IgD-negative memory B cell (primary cell): ENCODE results near the gene ALKBH5. TPM values are rescaled to one million over a fixed set of nuclear protein-coding genes. Genes with fewer than 3 reads are reported as not detected.

Source experiments
- H3K27ac Mint-ChIP-seq, 3 donors: one replicate each; pipeline ENCODE4 v1.8.0; 2020 to 2022; ENCODE audit warnings: mild to moderate bottlenecking in 3 of 3, mixed read lengths in 3 of 3, moderate library complexity in 1 of 3
- H3K27me3 Mint-ChIP-seq: one replicate; pipeline ENCODE4 v1.8.0; 2021; ENCODE audit warnings: mixed read lengths
- H3K36me3 Mint-ChIP-seq: one replicate; pipeline ENCODE4 v1.8.0; 2020; ENCODE audit warnings: mild to moderate bottlenecking, mixed read lengths
- H3K4me1 Mint-ChIP-seq, 3 donors: one replicate each; pipeline ENCODE4 v1.8.0; 2020 to 2022; ENCODE audit warnings: mixed read lengths in 3 of 3, mild to moderate bottlenecking in 1 of 3
- H3K4me3 Mint-ChIP-seq, 4 donors: one replicate each; pipeline ENCODE4 v1.8.0; 2020 to 2022; ENCODE audit warnings: mild to moderate bottlenecking in 4 of 4, mixed read lengths in 4 of 4, moderate library complexity in 3 of 4
- H3K9me3 Mint-ChIP-seq, 3 donors: one replicate each; pipeline ENCODE4 v1.8.0; 2020 to 2021; ENCODE audit warnings: mixed read lengths in 3 of 3, mild to moderate bottlenecking in 1 of 3
- polyA plus RNA-seq: library from polyadenylated mRNA; unstranded; fragments of 300-500 nt; fragmentation: Illumina TruSeq; gene quantifications from one replicate; pipeline ENCODE4 v1.2.3, GENCODE V29; 2021

The ALKBH5 gene
- 144 TPM for polyA plus RNA-seq

DNA sequence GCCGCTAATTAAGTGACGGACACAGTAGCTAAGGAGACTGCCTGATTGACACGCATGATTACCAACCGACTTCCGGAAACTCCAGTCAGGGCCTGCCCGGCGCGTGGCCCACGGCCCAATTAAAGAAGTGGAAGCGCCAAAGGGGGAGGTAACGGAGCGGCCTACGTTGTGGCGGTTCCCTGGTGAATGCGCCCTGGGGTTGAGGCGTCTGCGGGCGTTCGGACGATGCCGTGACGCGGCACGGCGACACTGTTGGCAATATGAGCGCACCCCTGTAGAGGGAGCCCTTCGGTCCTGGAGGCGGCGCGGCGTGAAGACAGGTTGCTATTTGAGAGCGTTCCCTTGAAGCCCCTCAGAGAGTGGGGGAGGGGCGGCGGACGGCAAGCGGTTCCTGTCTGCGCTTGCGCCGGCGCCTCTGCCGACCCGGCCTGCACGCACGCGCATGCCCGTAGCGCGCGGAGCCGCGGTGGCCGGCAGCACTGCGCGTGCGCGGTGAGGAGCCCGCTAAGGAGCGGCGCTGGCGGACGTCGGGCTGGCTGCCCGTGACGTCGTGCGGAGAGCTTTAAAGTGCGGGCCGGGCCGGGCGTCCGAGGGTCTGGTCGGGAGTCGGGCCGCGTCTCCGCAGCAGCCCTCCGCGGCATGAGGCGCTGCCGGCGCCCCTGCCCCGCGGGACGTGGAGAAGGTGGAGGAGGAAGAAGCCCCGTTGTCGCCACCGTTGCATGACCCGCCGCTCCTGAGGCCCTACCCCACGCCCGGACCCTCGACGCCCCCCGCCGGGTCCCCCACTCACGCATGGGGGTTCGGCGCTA lies at the start of gene ALKBH5:
Gene ALKBH5, plus strand, starts transcription at position 495 of the 809 bp plus-strand sequence. CDS start 416 bp downstream, outside the sequence.
- no peaks in the 10 kb centered on the region for H3K36me3 Mint-ChIP-seq
- H3K4me1 Mint-ChIP-seq = peaks cover 35 to 43% (median 39%) of the 10 kb centered on the region in 3 donors
- no peaks in the 10 kb centered on the region for H3K9me3 Mint-ChIP-seq
- peak within 1 kb of the TSS; percentile 99 to 100 (median 99) for H3K27ac Mint-ChIP-seq
- no peaks in the 10 kb centered on the region for H3K27me3 Mint-ChIP-seq
- H3K4me3 Mint-ChIP-seq = peak within 1 kb of the TSS; percentile 93 to 100 (median 97)

- peaks cover 2% of the 10 kb centered on the region for H3K27me3 Mint-ChIP-seq
- H3K36me3 Mint-ChIP-seq = no peaks in the 10 kb centered on the region
- no peaks in the 10 kb centered on the region for H3K9me3 Mint-ChIP-seq
- H3K4me1 Mint-ChIP-seq = peaks cover 3 to 4% (median 4%) of the 10 kb centered on the region in 3 donors
- H3K4me3 Mint-ChIP-seq = no peak overlapping the region
- H3K27ac Mint-ChIP-seq = no peak overlapping the region
Observed at GRCh38 chr17:18136357-18136756, 47.3 kb upstream of the ALKBH5 start.

DNA sequence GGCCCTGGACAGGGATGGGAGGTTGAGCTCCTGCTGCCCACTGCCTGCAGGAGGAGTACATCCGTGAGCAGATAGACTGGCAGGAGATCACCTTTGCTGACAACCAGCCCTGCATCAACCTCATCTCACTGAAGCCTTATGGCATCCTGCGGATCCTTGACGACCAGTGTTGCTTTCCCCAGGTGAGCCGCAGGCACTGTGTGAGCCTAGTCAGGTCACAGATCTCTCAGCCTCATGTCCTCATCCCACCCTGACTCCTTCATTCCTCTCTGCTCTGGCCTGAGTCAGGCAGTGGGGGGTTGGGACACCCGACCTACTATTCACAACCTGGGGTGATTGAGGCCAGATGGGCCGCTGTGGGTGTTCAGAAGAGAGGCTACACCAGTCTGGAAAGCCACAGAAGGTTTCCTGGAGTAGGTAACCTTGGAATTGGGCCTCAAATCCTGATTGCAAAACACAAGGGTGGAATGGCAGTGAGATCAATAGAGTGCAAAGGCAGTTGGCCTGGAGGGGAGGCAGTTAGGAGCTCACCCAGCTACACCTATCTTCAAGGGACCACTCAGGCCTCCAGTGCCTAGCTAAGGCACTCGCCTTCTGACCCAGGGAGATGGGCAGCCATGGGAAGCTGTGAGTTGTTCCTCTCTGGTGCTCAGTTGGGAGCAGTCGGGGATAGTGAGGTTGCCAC lies 45.4 kb upstream of the ALKBH5 start:
- peaks cover 2% of the 10 kb centered on the region for H3K27me3 Mint-ChIP-seq
- no peaks in the 10 kb centered on the region for H3K9me3 Mint-ChIP-seq
- no peak overlapping the region for H3K4me3 Mint-ChIP-seq
- H3K36me3 Mint-ChIP-seq = no peaks in the 10 kb centered on the region
- peaks cover 4 to 5% (median 4%) of the 10 kb centered on the region in 3 donors for H3K4me1 Mint-ChIP-seq
- peak overlapping the region in 1 of 3 donors; percentile 91 for H3K27ac Mint-ChIP-seq

GRCh38 chr17:18139092-18139491 lies 44.5 kb upstream of the ALKBH5 start:
- H3K4me1 Mint-ChIP-seq = peaks cover 4 to 5% (median 4%) of the 10 kb centered on the region in 3 donors
- no peaks in the 10 kb centered on the region for H3K36me3 Mint-ChIP-seq
- H3K27me3 Mint-ChIP-seq = peaks cover 2% of the 10 kb centered on the region
- H3K9me3 Mint-ChIP-seq = no peaks in the 10 kb centered on the region
- no peak overlapping the region for H3K4me3 Mint-ChIP-seq
- H3K27ac Mint-ChIP-seq = no peak overlapping the region

- H3K4me1 Mint-ChIP-seq = peaks cover 4 to 5% (median 4%) of the 10 kb centered on the region in 3 donors
- no peaks in the 10 kb centered on the region for H3K36me3 Mint-ChIP-seq
- H3K27ac Mint-ChIP-seq = peak overlapping the region in 1 of 3 donors; percentile 53
- no peaks in the 10 kb centered on the region for H3K9me3 Mint-ChIP-seq
- no peak overlapping the region for H3K4me3 Mint-ChIP-seq
- H3K27me3 Mint-ChIP-seq = peaks cover 2% of the 10 kb centered on the region
Observed at GRCh38 chr17:18139498-18139897, 44.1 kb upstream of the ALKBH5 start.

- peaks cover 2% of the 10 kb centered on the region for H3K27me3 Mint-ChIP-seq
- H3K4me3 Mint-ChIP-seq = no peak overlapping the region
- H3K4me1 Mint-ChIP-seq = peaks cover 4 to 5% (median 4%) of the 10 kb centered on the region in 3 donors
- no peaks in the 10 kb centered on the region for H3K36me3 Mint-ChIP-seq
- H3K9me3 Mint-ChIP-seq = no peaks in the 10 kb centered on the region
- peak overlapping the region in 1 of 3 donors; percentile 53 for H3K27ac Mint-ChIP-seq
Observed at GRCh38 chr17:18139949-18140348, 43.7 kb upstream of the ALKBH5 start.

- Mint-ChIP-seq H3K27me3 (peaks cover 2% of the 10 kb centered on the region), H3K36me3 (no peaks in the 10 kb centered on the region), H3K27ac (no peak overlapping the region), H3K9me3 (no peaks in the 10 kb centered on the region), H3K4me3 (no peak overlapping the region), H3K4me1 (peaks cover 4 to 5% (median 4%) of the 10 kb centered on the region in 3 donors)
Observed at GRCh38 chr17:18140648-18141047, 43.0 kb upstream of the ALKBH5 start.

- H3K36me3 Mint-ChIP-seq = no peaks in the 10 kb centered on the region
- H3K9me3 Mint-ChIP-seq = no peaks in the 10 kb centered on the region
- H3K4me3 Mint-ChIP-seq = no peak overlapping the region
- H3K4me1 Mint-ChIP-seq = peaks cover 4 to 5% (median 4%) of the 10 kb centered on the region in 3 donors
- H3K27me3 Mint-ChIP-seq = peaks cover 2% of the 10 kb centered on the region
- H3K27ac Mint-ChIP-seq = no peak overlapping the region
Observed at GRCh38 chr17:18141210-18141803, 42.3 kb upstream of the ALKBH5 start.

- H3K4me3 Mint-ChIP-seq = no peak overlapping the region
- peaks cover 2% of the 10 kb centered on the region for H3K27me3 Mint-ChIP-seq
- no peaks in the 10 kb centered on the region for H3K36me3 Mint-ChIP-seq
- no peak overlapping the region for H3K27ac Mint-ChIP-seq
- H3K4me1 Mint-ChIP-seq = peaks cover 4 to 5% (median 4%) of the 10 kb centered on the region in 3 donors
- no peaks in the 10 kb centered on the region for H3K9me3 Mint-ChIP-seq
Observed at GRCh38 chr17:18142417-18142816, 41.2 kb upstream of the ALKBH5 start.

GRCh38 chr17:18143044-18143936 lies 40.3 kb upstream of the ALKBH5 start:
- peaks cover 4 to 5% (median 4%) of the 10 kb centered on the region in 3 donors for H3K4me1 Mint-ChIP-seq
- H3K27ac Mint-ChIP-seq = no peak overlapping the region
- H3K4me3 Mint-ChIP-seq = no peak overlapping the region
- H3K36me3 Mint-ChIP-seq = no peaks in the 10 kb centered on the region
- H3K9me3 Mint-ChIP-seq = no peaks in the 10 kb centered on the region
- H3K27me3 Mint-ChIP-seq = no peaks in the 10 kb centered on the region

GRCh38 chr17:18144261-18144660 lies 39.4 kb upstream of the ALKBH5 start:
- H3K9me3 Mint-ChIP-seq = no peaks in the 10 kb centered on the region
- H3K27ac Mint-ChIP-seq = no peak overlapping the region
- H3K27me3 Mint-ChIP-seq = no peaks in the 10 kb centered on the region
- H3K4me3 Mint-ChIP-seq = no peak overlapping the region
- H3K36me3 Mint-ChIP-seq = no peaks in the 10 kb centered on the region
- peaks cover 4 to 5% (median 4%) of the 10 kb centered on the region in 3 donors for H3K4me1 Mint-ChIP-seq

GRCh38 chr17:18144855-18145254 lies 38.8 kb upstream of the ALKBH5 start:
- H3K4me1 Mint-ChIP-seq = peaks cover 4 to 5% (median 4%) of the 10 kb centered on the region in 3 donors
- no peaks in the 10 kb centered on the region for H3K36me3 Mint-ChIP-seq
- no peak overlapping the region for H3K27ac Mint-ChIP-seq
- H3K27me3 Mint-ChIP-seq = no peaks in the 10 kb centered on the region
- no peaks in the 10 kb centered on the region for H3K9me3 Mint-ChIP-seq
- H3K4me3 Mint-ChIP-seq = no peak overlapping the region

- no peak overlapping the region for H3K4me3 Mint-ChIP-seq
- H3K27me3 Mint-ChIP-seq = no peaks in the 10 kb centered on the region
- peaks cover 4 to 5% (median 4%) of the 10 kb centered on the region in 3 donors for H3K4me1 Mint-ChIP-seq
- no peaks in the 10 kb centered on the region for H3K36me3 Mint-ChIP-seq
- no peak overlapping the region for H3K27ac Mint-ChIP-seq
- H3K9me3 Mint-ChIP-seq = no peaks in the 10 kb centered on the region
Observed at GRCh38 chr17:18145811-18146210, 37.8 kb upstream of the ALKBH5 start.

DNA sequence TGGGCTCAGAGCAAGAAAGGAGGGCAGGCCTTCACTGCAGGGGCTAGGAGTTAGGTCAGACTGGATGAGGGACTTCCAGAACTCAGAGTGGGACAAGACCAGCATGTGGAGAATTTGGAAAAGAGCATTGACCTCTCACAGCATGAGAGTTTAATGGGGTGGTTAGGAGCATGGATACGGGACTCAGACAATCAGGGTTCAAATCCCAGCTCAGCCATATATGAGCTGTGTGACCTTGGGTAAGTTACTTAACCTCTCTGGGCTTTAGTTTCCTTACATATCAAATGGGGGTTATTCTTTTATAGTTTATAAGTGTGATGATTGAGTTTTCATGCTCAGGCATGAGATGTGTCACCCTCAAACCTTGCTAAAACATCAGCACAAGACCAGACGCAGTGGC lies 37.4 kb upstream of the ALKBH5 start:
- Mint-ChIP-seq H3K36me3 (no peaks in the 10 kb centered on the region), H3K4me1 (peaks cover 1 to 2% (median 1%) of the 10 kb centered on the region in 3 donors), H3K9me3 (no peaks in the 10 kb centered on the region), H3K4me3 (no peak overlapping the region), H3K27ac (no peak overlapping the region), H3K27me3 (no peaks in the 10 kb centered on the region)
